HG02571 (cell line): Measurements from ENCODE around the gene ZMYND11.
"Not testable (repeated sequence)": the region's sequence is repeated elsewhere in the genome, so short reads cannot be mapped to it uniquely, and the experiment has no call there.

Experiments used
- ATAC-seq: cut with Tn5 transposase; IDR thresholded peaks from one replicate; pipeline ENCODE4 v1.9.1; 2021; ENCODE audit warnings: mild to moderate bottlenecking, moderate library complexity; ENCODE audit not compliant: unreplicated experiment

The ZMYND11 gene

DNA sequence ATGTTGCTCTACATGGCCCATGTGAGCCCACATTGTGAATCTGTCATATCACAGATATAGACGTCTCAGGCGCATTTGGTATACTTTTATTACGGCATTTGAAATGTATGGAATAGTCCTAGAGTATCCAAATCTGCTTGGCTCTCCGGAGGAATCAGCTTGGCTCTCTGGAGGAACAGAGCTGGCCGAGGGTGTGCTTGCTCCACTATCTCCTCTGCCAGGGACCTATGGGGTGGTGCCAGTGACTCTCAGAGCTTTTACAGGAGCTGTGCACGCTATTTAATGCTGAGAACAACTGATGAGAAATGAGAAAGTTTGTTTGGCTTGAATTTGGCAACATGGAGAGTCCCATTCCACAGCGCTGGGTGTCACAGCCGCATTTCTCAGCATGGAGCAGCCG lies 144.0 kb downstream of the ZMYND11 start:
- ATAC-seq = no peak

DNA sequence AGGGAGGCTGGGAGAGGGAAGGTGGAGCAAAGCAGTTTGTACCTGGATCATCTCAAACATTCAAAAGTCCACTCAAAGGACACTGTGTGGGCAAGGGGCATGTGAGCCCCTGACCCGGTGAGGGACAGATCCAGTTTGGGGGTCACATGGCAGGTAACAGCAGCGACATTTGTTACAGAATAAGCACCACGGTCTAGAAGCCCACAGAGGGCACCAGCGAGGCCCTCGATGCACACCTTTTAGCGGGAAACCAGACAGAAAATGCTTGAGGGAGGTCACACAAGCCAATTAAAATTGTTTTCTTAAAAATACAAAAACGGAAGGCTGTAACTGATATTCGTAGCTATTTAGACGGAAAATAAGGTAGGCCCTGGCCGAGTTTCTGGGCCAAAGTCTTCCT lies 144.4 kb downstream of the ZMYND11 start:
- no peak for ATAC-seq

DNA sequence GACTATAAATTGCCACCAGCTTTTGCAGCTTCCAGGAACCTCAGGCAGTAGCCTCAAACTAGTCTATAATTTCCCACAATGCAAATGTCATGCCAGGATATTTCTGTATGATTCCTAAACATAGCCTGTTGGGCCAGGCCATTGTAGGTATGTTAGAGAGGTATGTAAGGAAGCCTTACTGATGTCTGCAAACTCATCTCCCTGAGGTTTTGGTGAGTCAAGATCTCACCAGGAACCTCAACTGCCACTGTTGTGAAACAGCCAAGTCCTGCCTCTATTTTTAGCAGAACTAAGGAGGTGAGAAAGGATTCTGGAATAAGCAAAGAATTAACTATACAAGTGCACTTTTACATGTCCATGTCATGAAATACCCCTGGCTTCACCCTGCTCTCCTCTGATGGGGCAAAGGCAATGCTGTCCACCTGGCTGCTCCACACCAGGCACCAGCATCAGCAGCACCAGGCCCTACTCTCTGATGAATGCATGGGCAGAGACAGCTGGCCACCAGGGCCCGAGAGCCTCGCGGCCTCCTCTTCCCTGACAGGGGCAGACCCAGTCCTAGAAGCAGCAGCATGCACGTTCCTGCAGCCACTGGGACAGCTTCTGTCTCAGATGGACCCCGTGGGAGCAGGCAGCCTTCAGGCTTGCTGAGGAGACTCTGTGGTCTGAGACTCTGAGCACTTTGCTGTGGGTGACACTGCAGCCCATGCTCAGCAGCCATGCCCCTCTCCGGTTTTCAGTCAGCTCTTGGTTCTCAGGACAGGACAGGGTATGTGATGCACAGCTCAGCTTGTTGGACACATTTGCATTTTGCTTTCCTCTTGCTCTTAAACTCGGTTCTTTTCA lies 147.3 kb downstream of the ZMYND11 start:
- ATAC-seq = no peak

DNA sequence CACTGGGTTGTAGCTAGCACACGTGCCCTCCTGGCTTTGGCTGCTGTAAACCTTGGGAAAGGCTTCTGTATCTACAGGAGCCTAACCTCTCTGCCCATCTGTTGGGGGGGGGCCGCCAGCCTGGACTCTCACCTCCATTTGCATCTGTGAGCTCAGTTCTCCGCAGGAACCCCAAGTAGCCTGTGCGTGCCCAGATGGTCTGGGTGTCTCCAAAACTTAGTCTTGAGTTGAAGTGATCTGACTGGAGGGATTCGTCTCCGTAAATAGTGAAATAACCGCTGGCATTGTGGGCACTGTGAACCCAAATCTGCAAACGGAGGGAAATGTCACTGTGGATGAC lies 147.9 kb downstream of the ZMYND11 start:
- ATAC-seq = no peak

DNA sequence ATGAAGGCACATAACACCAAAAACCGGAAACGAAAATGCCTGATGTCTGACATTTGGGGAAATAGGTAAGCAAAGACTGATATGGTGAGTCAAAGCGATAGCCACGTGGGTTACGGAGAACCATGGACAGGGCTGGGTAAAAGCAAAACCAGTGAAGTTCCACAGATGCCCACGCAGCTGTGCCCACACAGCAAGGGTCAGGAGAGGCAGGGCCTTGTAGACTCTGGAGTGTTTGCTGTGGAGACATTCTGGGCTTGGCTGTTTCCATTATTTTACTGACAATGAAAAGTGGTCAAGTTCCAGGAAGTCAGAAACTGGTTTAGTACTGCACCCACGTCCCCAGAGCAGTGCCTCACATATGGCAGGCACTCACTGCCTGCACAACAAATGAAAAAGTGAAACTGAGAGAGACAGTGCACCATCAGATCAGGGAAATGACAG lies 148.7 kb downstream of the ZMYND11 start:
- ATAC-seq = peak; percentile 78

DNA sequence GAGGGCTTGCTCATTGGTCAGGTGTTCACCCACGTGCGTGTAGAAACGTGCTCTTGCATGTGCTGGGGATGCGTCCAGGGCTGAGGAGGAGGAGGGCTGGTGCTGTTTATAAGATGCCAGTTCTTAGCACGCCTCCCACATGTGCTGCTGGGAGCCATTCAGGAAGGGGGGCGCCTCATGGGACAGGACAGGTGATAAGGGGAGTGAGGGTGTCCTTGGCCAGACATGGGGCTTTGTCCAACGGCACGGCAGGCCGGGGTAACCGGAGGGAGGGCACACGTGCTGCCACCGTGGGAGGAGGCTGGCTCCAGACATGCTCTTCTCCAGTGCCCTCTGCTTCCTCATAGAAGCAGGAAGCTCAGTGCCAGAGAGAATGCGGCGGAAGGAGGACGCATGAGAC lies 150.0 kb downstream of the ZMYND11 start:
- no peak for ATAC-seq

DNA sequence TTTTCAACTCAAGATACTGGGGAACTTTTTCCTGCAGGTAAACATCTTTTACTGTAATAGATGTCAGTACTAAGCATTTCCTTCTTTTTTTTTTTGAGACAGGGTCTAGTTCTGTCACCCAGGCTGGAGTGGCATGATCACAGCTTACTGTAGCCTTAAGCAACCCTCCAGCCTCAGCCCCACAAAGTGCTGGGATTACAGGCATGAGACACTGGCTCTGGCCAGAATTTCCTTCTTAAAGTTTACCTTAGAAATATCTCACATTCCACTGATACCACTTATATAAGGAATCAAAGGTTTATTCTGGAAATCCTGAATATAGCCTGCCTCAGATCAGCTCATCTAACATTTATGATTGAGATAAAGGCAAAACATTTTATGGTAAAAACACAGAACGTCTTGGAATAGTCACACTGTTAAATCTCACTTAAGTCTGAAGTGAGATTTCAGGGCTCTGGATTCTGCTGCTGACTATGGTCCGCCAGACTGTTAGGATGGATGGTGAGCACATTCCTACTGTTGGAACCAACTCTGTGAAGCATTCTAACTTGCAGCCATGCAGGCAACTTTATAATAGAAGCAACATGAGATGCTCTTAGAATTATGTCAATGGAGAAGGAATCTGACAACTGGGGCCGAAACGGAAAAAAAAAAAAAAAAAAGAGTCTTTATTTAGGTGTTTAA lies 151.9 kb downstream of the ZMYND11 start:
- no peak for ATAC-seq

DNA sequence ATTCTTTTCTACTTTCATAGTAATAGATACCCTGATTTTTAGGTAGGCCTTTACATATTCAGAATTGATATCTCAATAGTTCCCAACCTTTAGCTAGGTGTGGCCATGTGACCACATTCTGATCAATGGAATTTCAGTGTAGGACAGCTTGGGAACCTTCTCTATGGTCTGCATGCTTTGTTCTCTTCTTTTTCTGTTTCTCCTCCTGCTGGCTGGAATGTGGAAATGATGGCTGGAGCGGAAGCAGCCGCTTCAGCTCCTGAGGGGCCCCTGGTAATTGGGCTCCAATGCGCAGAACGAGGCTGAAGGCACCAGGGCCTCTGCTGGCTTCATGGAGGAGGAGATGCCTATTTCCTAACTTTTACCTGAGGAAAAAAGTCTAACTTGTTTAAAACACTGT lies 152.6 kb downstream of the ZMYND11 start:
- ATAC-seq = no peak

DNA sequence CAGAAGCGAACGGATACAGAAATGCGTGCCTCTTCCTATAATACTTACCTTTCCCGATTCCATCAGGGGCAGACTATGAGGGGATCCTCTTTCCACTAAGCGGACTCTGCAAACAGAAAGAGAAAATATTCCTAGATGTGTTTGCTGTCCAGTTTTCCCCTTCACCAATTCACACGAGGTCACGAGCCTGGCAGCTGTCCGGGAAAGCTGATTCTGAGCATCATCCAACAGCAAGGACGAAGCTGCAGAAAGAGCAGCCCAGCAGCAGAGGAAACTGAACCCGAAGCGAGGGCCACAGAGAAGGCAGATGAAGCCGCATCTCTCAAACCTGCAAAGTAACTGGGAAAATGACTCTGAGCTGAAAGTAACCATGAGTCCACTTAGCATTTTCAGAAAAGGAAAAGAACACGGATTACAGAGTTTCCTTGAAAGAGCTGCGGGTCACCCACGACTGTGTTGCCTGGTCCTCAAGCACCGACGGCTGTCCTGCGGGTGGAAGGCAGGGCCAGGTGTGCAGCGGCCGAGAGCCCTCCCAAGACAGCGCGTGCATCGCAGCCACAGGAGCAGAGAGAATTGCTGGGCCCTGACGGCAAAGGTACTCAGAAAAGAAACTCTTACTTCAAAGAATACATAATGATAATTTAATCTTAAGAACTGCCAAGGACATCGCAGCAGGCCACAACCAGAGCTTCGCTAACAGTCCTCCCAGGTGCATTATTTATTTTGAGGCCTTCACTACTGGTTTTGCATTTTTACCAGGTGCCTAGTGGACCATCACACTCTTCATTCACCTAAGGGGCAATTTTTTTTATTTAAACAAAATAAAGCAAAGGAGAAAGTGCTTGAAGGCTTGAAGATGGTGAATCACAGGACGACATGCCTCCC lies 153.3 kb downstream of the ZMYND11 start:
- no peak for ATAC-seq

DNA sequence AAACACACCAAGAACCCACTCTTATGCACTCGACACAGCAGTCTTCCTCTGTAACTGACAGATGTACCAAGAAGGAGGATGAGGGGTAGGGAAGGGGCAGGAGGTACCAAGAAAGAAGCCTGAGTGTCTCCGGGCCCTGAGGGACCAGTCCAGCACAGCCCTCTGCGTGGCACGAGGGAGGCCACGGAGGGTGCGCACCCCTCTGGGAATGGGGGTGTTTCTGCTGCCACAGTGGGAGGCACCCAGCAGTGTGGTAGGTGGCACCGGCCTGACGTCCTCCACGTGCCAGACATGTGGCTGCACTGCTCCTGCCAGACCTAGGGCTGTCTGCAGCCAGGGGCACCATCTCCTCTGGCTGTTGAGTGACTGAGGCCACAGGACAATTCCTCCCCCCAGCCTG lies 154.3 kb downstream of the ZMYND11 start:
- ATAC-seq = no peak

DNA sequence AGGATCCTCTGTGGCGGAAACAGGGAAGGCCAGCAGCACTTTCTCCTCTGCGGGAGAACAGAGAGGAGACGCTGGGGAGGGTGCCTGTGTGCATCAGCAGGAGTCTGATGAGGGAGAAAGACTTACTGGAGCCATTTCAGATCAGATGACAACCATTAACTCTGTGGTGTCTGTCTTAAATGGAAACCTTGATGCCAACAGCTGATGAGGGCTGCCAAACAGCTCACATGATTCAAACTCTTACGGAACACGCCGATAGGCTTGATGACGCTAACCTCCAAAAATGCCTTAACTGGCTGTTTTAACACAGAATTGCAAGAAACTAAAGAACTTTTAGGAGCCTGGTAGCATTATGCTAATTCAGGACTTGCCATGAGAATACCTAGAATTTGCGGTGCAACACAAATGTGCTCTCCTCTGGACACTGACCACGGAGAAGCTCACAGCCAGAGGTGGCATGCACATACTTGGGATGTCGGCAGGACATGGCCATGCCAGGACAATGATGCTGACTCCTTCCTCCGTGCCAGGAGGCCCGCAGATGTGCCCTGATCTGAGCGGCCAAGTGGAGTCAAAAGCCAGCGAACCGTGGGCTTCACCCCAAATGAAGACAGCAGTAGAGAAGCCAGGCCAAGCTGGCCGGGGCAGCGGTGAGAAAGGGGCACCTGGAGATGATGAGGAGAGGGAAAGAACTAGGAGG lies 154.9 kb downstream of the ZMYND11 start:
- no peak for ATAC-seq

DNA sequence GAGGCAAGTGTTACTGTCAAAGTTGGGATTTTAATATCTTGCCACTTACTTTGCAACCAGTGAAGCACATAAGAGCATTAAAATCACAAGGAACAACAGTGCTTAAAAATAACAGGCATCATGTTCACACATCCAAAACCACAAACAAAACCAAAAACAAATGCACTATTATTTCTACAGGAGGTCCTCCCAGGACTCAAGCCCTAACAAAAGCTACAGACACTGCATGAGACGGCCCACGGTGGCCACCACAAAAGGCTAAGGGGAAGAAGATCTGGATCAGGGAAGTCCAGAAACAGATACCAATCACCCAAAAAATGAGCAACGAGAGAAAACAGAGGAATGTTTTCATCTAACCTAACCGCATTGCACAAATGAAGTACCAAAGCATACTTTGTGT lies 158.4 kb downstream of the ZMYND11 start:
- ATAC-seq = no peak

DNA sequence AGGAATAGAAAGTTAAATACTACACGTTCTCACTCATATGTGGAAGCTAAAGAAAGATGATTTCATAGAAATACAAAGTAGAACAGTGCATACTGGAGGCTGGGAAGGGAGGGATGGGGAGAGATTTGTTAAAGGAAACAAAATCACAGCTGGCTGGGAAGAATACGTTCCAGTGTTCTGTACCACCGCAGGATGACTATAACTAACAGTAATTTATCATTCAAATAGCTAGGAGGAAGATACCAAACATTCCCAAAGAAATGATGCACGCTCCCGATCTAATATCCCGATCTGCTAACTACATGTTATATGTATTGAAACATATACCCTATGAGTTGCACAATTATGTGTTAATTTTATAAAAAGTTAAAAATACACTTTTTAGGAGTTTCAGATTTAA lies 162.3 kb downstream of the ZMYND11 start:
- no peak for ATAC-seq

DNA sequence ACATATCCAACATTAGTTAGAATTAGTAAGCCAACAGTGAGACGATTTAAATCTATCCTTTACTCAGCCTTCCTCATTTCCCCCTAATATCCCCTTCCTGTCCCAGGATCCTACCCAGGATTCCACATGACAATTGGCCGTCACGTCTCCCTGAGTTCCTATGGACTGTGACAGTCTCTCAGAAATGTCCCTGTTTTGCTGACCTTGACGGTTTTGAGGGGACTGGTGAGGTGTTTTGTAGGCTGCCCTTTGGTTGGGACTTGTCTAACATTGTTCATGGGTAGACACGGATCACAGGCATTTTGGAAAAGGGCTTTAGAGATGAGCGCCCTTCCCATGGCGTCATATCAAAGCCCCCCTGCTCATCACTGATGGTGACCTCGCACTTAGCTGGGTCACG lies 162.8 kb downstream of the ZMYND11 start:
- ATAC-seq = no peak

DNA sequence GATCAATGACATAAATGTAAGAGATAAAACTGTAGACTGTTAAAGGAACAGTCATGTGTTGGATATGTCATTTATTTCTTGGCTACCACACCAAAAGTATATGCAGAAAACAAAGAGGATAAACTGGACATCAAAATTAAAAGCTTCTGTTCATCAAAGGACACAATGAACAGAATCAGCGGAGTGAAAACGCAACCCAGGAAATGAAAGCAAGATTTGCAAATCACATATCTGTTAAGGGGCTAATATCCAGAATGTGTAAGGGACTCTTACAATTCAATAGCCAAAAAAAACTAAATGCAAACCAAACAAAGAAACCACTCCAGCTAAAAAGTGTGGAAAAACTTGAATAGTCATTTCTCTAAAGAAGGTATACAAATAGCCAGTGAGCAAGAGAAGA lies 164.3 kb downstream of the ZMYND11 start:
- ATAC-seq = no peak

DNA sequence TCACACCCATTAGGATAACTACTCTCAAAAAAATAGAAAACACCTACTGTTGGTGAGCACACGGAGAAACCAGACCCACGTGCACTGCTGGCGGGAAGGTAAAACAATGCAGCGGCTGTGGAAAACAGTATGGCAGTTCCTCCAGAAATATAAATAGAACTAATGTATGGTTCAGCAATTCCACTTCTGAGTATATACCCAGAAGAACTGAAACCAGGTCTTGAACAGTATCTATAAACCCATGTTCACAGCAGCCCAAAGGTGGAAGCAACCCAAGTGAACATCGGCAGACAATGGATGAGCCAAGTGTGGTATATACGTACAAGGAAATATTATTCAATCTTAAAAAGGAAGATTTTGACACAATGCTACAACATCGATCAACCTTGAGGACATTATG lies 164.7 kb downstream of the ZMYND11 start:
- no peak for ATAC-seq

DNA sequence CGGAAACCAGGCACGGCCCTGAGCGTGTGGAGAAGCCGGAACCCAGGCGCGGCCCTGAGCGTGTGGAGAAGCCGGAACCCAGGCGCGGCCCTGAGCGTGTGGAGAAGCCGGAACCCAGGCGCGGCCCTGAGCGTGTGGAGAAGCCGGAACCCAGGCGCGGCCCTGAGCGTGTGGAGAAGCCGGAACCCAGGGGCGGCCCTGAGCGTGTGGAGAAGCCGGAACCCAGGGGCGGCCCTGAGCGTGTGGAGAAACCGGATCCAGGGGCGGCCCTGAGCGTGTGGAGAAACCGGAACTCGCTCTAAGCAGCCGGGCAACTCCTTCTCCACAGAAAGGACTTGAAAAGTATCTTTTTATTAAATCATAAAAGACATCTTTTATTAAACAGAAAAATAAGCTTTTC lies 165.3 kb downstream of the ZMYND11 start:
- ATAC-seq = not testable (repeated sequence)

DNA sequence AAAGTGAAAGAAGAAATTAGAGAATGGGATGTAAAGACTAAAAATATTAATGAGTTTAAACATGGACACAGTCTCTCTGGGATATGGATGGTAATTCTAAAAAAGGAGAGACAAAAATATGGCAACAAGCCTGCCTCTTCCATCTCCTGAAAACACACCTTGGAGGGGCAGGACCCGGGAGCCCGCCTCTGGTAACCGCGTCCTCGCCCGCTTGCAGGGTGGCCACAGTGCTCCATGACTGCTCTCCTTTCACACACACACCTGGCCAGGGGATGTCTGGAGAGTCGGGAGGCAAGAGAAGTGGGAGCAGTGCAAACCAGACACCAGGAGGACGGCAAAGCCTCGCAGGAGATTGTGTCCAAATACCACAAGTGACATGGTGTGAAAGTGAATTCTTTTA lies 166.3 kb downstream of the ZMYND11 start:
- no peak for ATAC-seq
